ENCODE results near the gene MAFF. TPM values are rescaled to one million over a fixed set of nuclear protein-coding genes. Genes with fewer than 3 reads are reported as not detected.

The MAFF gene
- total RNA-seq, 1 experiment from 2014 or later, result 4.6 TPM

DNA sequence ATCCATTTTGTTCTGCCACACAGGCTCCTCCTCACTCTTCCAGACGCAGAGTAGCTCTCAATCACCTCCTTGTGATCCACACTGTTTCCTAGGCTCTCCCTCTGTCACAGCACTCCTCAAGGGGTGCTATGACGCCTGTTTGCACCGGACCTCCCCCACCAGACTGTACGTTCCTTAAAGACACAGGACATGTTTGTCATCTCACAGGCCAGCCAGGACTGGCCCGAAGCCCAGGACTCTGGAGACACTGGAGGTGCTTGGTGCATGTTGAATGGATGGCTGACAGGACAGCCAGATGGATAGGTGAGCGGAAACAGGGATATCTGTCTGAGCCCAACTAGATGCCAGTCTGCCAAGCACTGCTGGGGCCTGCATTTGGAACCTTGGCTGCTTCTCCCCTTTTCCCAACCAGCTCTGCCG lies 33.8 kb upstream of the MAFF start (continued):
- TF ChIP-seq AFF4 (CRISPR knock-in tag; IDR thresholded peaks at IDR 0.05; ENCODE audit: borderline replicate concordance), result no peak
- TF ChIP-seq, protein P1, sequence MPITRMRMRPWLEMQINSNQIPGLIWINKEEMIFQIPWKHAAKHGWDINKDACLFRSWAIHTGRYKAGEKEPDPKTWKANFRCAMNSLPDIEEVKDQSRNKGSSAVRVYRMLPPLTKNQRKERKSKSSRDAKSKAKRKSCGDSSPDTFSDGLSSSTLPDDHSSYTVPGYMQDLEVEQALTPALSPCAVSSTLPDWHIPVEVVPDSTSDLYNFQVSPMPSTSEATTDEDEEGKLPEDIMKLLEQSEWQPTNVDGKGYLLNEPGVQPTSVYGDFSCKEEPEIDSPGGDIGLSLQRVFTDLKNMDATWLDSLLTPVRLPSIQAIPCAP (CRISPR knock-in tag; IDR thresholded peaks at IDR 0.05), result no peak

DNA sequence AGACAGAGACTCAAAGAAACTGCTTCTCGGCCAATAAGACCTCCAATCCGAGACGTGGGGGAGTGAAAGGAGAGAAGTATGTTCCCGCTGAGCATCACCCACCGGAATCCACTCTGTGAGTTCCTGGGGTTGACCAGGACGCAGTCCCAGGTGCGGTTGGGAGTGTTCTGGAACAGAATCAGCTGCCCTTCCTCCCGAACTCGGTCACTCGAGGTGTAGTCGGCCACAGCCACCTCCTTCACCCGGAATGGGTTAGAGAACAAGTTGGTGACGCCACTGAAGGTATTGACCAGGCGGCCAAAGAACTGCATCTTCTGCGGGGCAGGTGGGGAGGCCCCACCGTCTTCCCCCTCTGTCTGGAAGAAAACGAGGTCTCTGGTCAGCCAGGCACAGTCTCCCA lies 32.7 kb upstream of the MAFF start:
- Mint-ChIP-seq H3K36me3 (peaks cover 14% of the 10 kb centered on the region), H3K27ac (no peak overlapping the region), H3K4me1 (peaks cover 12% of the 10 kb centered on the region), H3K27me3 (ENCODE audit: low read depth) (no peaks in the 10 kb centered on the region), H3K9me3 (no peaks in the 10 kb centered on the region), H3K4me3 (no peak overlapping the region)
- TF ChIP-seq JAZF1 (CRISPR knock-in tag; IDR thresholded peaks at IDR 0.05) (no peak), NFATC4 (CRISPR knock-in tag; IDR thresholded peaks at IDR 0.05) (no peak), KAT7 (CRISPR knock-in tag; IDR thresholded peaks at IDR 0.05; ENCODE audit: borderline replicate concordance) (no peak), NR1H2 (CRISPR knock-in tag; IDR thresholded peaks at IDR 0.05) (no peak), USF2 (CRISPR knock-in tag; IDR thresholded peaks at IDR 0.05) (no peak), FOXP1 (CRISPR knock-in tag; IDR thresholded peaks at IDR 0.05; ENCODE audit: borderline replicate concordance) (no peak)
- TF ChIP-seq, protein P2, sequence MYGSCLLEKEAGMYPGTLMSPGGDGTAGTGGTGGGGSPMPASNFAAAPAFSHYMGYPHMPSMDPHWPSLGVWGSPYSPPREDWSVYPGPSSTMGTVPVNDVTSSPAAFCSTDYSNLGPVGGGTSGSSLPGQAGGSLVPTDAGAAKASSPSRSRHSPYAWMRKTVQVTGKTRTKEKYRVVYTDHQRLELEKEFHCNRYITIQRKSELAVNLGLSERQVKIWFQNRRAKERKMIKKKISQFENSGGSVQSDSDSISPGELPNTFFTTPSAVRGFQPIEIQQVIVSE (CRISPR knock-in tag; IDR thresholded peaks at IDR 0.05; ENCODE audit: borderline replicate concordance), result no peak
- CTCF ChIA-PET, result interaction anchor here (0.9 kb wide), 1 partner anchor 135 kb away, joined by 3 read pairs; no protein-coding TSS in a partner anchor
- ATAC-seq, result no peak
- POLR2A ChIA-PET, result no interaction called here
- DNase-seq (ENCODE audit: low spot score), result no peak

DNA sequence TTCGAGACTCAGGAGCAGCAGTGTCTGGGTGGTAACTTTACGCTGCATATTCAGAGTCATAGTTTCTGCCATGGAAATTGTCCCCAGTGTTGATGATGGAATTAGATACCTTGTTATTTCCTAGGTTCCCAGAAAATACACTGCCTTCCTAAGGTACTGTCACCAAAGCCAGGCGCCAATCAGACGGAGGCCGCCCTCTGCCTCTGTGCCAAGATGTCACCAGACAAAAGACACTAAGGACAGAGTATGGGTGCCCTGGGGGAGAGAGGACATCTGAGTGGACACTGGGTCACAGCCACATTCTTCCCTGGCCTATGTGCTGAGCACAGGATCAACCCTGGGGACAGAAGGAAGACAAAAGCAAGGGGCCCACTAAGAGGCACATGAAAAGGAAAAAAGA lies 31.3 kb upstream of the MAFF start:
- CTCF ChIA-PET, result interaction anchor here (0.9 to 1.0 kb wide), 2 partner anchors 46 to 56 kb away, joined by 3 to 5 read pairs; no protein-coding TSS in a partner anchor
- POLR2A ChIA-PET, result interaction anchor here (0.6 kb wide), 1 partner anchor 66 kb away, joined by 6 read pairs; no protein-coding TSS in a partner anchor
- H3K4me1 Mint-ChIP-seq, result peaks cover 8% of the 10 kb centered on the region
- no peak overlapping the region for H3K27ac Mint-ChIP-seq
- DNase-seq (ENCODE audit: low spot score) (no peak), ATAC-seq (no peak)
- H3K9me3 Mint-ChIP-seq, result no peaks in the 10 kb centered on the region
- no peaks in the 10 kb centered on the region for H3K27me3 Mint-ChIP-seq (ENCODE audit: low read depth)
- H3K36me3 Mint-ChIP-seq, result peaks cover 10% of the 10 kb centered on the region
- no peak overlapping the region for H3K4me3 Mint-ChIP-seq
- no peak for TF ChIP-seq HMGXB4 (CRISPR knock-in tag; IDR thresholded peaks at IDR 0.05)
- TF ChIP-seq, protein P3, sequence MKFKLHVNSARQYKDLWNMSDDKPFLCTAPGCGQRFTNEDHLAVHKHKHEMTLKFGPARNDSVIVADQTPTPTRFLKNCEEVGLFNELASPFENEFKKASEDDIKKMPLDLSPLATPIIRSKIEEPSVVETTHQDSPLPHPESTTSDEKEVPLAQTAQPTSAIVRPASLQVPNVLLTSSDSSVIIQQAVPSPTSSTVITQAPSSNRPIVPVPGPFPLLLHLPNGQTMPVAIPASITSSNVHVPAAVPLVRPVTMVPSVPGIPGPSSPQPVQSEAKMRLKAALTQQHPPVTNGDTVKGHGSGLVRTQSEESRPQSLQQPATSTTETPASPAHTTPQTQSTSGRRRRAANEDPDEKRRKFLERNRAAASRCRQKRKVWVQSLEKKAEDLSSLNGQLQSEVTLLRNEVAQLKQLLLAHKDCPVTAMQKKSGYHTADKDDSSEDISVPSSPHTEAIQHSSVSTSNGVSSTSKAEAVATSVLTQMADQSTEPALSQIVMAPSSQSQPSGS (CRISPR knock-in tag; IDR thresholded peaks at IDR 0.05; ENCODE audit: borderline replicate concordance, low read depth), result no peak
- no peak for TF ChIP-seq ZNF396 (CRISPR knock-in tag; IDR thresholded peaks at IDR 0.05; ENCODE audit: borderline replicate concordance)
- TF ChIP-seq, protein P1 (CRISPR knock-in tag; IDR thresholded peaks at IDR 0.05), result no peak
- no peak for TF ChIP-seq ZBTB21 (CRISPR knock-in tag; IDR thresholded peaks at IDR 0.05; ENCODE audit: borderline replicate concordance)
- no peak for TF ChIP-seq GABPB1 (CRISPR knock-in tag; IDR thresholded peaks at IDR 0.05)
- TF ChIP-seq, protein P4, sequence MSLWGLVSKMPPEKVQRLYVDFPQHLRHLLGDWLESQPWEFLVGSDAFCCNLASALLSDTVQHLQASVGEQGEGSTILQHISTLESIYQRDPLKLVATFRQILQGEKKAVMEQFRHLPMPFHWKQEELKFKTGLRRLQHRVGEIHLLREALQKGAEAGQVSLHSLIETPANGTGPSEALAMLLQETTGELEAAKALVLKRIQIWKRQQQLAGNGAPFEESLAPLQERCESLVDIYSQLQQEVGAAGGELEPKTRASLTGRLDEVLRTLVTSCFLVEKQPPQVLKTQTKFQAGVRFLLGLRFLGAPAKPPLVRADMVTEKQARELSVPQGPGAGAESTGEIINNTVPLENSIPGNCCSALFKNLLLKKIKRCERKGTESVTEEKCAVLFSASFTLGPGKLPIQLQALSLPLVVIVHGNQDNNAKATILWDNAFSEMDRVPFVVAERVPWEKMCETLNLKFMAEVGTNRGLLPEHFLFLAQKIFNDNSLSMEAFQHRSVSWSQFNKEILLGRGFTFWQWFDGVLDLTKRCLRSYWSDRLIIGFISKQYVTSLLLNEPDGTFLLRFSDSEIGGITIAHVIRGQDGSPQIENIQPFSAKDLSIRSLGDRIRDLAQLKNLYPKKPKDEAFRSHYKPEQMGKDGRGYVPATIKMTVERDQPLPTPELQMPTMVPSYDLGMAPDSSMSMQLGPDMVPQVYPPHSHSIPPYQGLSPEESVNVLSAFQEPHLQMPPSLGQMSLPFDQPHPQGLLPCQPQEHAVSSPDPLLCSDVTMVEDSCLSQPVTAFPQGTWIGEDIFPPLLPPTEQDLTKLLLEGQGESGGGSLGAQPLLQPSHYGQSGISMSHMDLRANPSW (CRISPR knock-in tag; conservative IDR thresholded peaks at IDR 0.05; ENCODE audit: low read depth), result no peak
- TF ChIP-seq ZNF138 (CRISPR knock-in tag; conservative IDR thresholded peaks at IDR 0.05), result no peak
- TF ChIP-seq, protein P5, sequence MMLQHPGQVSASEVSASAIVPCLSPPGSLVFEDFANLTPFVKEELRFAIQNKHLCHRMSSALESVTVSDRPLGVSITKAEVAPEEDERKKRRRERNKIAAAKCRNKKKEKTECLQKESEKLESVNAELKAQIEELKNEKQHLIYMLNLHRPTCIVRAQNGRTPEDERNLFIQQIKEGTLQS (CRISPR knock-in tag; conservative IDR thresholded peaks at IDR 0.05), result no peak
- no peak for TF ChIP-seq JAZF1 (CRISPR knock-in tag; IDR thresholded peaks at IDR 0.05)
